Uterine smooth muscle cell (primary cell): ENCODE measurements around the gene GPSM3. TPM values are rescaled to one million over a fixed set of nuclear protein-coding genes. Genes with fewer than 3 reads are reported as not detected.

Source experiments
- total RNA-seq: library from RNA; depleted of rRNA; stranded (reverse); fragments of >200 nt; gene quantifications from 2 replicates; pipeline ENCODE4 v1.2.3, GENCODE V29; 2014

The GPSM3 gene, protein sequence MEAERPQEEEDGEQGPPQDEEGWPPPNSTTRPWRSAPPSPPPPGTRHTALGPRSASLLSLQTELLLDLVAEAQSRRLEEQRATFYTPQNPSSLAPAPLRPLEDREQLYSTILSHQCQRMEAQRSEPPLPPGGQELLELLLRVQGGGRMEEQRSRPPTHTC
- 0.44 and 0.87 TPM in 2 replicates for total RNA-seq

DNA sequence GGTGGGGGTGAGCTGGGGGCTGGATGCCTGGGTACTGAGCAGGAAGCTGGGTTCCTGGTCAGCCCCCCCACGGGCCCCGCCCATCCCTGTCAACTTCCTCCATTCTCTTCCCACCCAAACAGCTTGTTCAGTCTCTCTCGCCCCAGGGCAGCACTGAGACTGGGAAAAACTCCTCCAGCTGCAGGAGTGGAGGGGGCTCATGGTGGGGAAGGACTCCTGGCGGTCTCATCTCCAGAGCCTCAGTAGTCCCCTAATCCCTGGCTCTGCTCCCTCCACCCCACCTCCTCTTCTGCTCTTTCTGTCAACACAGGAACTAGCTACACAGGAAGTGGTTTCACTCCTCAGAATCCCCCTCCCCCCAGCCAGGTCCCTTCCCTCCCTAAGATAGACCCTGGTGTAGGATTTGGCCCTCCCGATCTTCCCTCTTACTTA, at the start of gene GPSM3:
Gene GPSM3 (minus strand): TSS at position 36 of the 432 bp plus-strand sequence. CDS start 130 bp downstream, outside the sequence.

DNA sequence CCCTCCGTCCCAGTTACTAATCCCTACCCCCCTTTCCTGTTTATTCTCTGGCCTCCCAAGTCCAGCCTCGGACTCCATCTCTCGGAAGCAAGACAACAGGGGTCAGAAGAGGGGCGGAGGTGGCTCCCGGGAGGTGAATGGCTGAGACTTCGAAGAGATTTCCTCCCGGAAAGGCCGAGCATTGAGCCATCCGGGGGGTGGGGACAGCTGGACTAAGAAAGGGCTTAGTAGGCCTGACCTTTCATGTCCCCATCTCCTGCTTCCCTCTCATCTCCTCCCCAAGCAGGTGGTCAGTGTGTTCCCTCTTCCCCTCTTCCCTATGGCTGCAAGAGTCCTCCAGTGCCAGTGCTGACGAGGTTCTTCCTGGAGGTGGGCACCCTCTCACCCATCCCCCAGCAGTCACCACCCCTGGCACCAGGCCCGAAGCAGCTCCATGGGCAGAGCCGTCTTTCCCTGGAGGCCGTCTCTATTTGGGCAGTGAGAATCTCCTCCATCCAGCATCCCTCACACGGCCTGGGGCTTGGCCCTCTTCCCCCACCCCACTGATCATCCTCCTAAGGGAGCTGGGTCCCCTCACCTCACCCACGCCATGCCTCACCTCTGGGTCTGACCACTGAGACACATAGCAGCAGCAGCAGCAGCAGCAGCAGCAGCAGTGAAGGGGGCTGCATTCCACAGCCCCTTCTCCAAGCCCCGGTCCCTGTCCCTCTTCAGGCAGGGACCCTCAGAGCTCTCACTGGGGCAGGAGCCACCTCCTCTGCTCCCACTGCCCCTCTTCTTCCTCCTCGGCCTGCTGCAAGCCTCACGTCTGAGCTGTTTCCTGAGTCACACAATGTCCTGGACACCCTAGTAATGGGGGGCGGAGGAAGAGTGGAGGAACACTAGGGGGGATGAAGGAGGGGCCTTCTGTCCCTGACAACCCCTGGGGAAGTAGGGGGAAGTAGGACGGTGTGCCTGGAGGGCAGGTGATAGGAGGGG, 31.1 kb upstream of the GPSM3 start, which contains the start of gene NOTCH4:
Gene NOTCH4 (minus strand): TSS at position 810 of the 978 bp plus-strand sequence. CDS start 139 bp downstream, at position 671.

DNA sequence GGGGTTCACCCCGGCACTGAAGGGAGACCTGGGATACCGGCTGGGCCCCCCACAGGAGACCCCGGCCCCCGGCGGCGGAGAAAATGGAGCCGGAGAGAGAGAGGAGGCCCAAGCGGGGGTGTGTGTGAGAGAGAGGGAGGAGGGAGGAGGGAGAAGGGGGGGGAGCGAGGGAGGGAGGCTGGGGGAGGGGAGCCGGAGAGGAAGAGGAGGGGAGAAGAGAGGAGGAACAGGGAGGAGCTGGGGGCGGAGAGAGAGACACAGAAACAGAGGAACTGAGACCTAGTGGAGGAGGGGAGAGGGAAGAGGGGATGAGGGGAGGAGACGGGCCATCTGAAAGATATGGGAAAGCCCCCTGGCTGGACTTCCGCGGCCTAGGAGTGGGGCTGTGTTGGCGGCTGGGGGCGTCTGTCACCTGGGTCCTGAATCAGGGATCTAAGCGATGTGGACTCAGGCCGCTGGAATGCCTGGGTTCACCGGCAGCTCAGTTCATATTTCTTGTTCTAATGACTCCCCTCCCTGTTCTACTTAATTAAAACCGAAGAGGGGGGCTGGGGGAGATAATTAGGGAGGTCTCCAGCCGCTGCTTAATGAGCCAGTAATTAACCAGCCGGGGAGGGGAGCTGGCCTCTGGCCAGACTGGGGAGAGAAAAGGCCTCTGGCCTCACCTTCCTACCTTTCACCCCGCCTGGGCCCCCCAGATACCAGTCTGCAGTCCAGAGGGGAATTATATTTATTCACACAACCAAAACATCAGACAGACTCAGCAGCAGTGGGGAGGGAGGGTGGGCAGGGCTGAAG, 2.2 kb downstream of the GPSM3 start, which contains the start of gene PBX2:
Gene PBX2 (minus strand): TSS at position 149 of the 798 bp plus-strand sequence. CDS start 287 bp downstream, outside the sequence.

DNA sequence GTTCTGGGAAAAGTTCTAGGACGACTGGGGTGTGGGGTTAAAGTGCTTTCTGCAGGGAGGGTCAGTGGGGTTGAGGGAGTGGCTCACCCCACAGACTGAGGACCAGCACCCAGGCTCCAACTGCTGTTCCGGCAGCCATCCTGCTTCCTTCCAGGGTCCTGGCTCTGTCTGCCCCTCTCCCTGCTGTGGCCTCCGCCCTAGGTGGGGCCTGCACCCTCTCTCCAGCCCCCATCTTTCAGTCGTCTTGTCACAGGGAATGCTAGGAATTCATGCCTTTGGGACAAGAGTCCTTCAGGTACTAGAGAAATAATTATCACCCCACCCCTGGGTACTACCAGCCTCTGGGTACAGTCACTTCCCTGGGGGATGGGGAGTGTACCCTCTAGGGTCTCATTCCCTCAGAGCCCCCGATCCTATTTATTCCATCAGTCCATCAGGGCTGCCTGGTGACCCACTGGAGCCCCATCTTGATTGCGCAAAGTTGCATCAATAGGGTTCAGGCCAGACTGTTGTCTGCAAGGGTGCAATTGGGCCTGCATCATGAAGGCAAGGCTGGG, 8.3 kb downstream of the GPSM3 start, which contains the start of gene AGER:
Gene AGER (minus strand): TSS at position 170 of the 557 bp plus-strand sequence. CDS start 31 bp downstream, at position 139.

DNA sequence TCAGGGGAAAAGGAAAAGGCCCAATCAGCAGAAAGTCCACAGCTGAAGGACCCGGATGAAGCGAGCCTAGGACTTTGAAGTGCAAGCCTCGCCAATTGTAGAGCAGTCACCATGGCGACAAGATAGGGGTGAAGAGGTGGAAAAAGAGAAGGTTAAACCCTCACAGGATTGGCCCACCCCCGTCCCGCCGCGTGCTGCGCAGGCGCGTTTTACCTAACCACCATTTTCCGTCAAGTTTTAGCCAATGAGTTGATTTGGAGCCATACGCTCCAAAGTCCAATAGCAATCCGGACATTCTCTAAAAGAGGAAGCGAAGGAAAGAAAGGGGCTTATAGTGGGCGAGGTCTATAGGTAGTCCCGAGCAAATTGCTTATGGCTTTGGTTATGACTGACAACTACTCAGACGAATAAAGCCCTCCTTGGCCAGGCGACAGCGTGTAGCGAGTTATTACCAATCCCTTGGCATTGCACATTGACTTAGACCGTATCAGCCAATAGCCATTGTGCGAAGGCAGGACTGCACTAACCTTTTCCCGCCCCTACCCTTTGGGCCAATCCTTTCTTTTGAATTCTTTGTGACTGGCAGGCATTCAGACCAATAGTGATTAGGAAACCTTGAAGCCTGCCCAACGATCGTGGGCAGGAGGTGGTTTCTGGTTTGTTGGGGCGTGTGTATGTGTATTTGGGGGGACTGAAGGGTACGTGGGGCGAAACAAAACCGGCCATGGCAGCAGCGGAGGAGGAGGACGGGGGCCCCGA, 14.5 kb downstream of the GPSM3 start, which contains the start of gene RNF5:
Gene RNF5 (plus strand): TSS at position 618 of the 759 bp plus-strand sequence. CDS start 107 bp downstream, at position 725.

DNA sequence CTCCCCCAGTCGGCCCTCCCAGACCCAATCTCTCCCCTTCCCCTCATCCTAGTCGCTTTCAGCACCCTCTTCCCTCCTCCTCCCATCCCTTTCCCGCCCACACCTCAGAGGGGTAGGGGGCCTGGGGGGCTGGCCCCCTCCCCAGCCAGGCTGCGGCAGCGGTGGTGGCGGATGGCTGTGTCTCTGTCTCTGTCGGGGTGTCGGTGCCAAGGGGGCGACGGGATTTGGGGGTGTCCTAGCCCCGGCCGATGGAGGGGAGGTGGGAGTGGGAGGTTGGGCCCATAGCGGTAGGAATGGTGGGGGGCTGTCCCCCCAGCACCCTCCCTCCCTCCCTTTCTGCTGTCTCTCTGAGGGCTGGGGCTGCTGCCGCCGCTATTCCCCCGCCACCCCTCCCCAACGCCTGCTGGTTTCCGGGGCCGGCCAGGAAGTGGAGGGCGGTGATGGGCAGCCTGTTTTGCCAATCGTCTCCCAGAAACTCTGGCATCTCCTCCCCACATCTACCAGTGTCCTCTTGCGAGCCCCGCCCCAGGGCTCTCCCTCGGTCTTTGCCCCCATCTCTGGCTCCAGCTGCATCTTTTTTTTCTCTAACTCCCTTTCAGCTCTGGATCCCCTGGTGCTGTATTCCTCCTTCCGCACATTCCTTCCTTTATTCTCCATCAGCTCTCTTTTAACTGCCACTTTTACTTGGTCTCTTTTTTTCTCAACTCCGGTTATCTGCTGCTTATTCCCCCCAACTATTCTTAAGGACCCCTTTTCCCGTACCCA, 16.6 kb downstream of the GPSM3 start, which contains the start of gene AGPAT1:
Gene AGPAT1 (minus strand): TSS at position 374 of the 765 bp plus-strand sequence. CDS start 4,588 bp downstream, outside the sequence.

DNA sequence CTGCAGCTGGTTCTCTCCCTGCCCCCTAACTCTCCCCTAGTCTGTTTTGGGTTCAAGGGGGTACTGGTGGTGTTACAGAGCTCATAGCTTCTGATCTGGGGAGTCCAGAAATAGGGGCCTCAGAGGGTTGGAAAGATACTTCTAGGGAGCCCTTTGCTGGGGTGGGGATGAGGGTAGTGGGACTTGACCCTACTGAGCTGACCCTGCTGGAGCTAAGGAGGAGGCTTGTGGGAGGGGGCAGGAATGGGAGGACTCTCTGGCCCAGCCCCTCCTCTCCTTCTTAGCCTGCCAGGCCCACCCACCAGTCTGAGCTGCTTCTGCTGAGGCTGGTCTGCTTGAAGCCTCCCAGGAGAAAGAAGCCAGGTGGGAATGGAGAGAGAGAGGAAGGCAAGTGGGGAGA, 28.1 kb downstream of the GPSM3 start, which contains the start of gene EGFL8:
Gene EGFL8 (plus strand): TSS at position 301 of the 400 bp plus-strand sequence. CDS start 1,571 bp downstream, outside the sequence.

DNA sequence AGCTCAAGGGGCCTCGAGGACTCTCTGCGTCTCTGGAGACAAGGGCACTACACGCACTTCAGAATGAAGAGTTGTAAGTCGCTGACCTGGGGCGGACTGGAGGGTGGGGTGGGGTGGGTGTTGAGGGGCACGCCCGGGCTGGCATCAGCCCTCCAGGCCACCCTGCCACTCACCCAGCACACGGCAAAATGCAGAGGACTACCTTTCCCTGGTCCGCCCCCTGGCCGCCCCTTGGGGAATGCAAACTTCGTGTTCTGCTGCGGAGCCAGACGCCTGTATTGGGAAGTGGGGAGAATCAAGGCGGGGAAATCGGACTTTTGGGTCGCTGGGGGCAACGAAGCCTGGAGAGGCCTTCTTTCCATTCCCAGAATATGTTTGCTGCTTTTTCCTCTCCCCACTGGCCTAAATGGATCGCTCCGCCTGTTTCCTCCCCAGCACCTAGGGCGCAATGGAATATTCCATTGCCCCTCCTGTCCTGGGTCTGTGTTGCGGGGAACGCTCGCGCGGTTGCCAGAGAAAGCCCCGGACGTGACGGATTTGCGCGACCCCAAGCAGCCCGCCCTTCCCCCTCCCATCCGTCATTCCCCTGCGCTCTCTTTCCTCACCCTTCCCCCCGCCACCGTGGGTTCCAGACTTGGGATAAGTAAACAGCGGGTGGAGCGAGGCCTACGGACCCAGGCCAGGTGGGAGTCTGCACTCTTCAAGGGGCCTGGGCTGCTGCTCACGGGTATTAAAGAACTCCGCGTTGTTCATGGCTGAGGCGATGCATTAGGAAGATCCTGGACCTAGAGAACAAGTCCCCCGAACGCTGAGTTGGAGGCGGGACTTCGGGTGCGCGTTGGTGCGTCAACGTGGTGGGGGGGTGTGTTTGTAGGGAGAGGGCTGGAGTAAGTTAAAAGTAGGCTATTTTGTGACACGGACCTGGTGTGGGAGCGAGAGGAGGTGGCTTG, 38.6 kb downstream of the GPSM3 start, which contains the start of gene PPT2:
Gene PPT2 (plus strand): TSS at position 578 of the 950 bp plus-strand sequence. CDS start 454 bp downstream, outside the sequence.

DNA sequence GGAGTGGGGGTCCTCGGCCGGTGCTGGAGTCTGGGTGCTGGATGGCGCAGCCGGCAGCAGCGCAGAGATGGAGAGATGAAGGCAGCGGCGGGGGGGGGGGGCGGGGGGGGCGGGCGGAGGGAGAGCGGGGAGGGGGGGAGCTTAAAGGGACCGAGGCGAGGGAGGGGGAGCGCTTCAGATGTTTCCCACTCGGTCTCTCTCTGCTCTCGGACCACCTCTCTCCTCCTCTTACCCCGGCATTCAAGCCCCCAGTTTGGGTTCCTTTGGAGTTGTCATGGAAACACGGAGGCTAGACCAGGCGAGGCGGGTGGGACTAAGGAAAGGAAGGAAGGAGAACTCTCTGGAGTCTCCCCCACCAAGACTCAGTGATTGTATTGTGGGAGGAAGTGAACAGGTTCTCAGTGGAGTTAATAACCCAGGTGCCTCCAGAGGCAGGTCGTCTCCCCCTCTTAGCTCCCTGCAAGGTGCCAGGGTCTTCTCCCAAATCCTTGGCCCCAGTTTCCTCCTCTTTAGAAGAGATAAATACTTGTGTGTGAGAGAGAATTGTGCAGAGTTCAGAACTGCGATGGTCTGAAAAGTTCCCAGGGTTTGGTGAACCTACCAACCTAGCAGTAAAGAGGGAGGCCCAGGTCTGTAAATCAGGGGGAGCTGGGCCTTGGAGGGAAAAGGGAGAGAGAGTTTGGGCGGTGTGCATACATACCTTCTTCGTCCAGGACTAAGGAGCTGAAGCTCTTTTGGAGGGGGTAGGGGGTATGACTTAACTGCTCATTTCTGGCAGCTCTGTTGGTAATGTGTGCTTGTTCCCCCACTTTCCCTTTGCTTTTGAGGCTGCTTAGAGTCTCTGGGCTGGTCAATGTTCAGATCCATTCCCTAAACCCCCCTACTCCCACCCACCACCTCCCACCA, 40.3 kb downstream of the GPSM3 start, which contains the start of gene PRRT1:
Gene PRRT1 (minus strand): TSS at position 77 of the 906 bp plus-strand sequence. CDS start 112 bp downstream, outside the sequence.

Other genes with a start within 250 kb of the GPSM3 start
- 2.3 and 5.6 TPM in 2 replicates for gene CFB, start 246.5 kb downstream of the GPSM3 start, total RNA-seq
- 121 and 171 TPM in 2 replicates for gene NELFE, start 233.7 kb downstream of the GPSM3 start, total RNA-seq
- 50.1 and 53.1 TPM in 2 replicates for gene SKIC2, start 233.5 kb downstream of the GPSM3 start, total RNA-seq
- 14.1 and 17.1 TPM in 2 replicates for gene DXO, start 220.5 kb downstream of the GPSM3 start, total RNA-seq
- 2.3 and 13.4 TPM in 2 replicates for gene C4A, start 210.6 kb downstream of the GPSM3 start, total RNA-seq
- 2.0 and 6.0 TPM in 2 replicates for gene C4B, start 177.8 kb downstream of the GPSM3 start, total RNA-seq
- not detected in 2 replicates for gene CYP21A2, start 154.2 kb downstream of the GPSM3 start, total RNA-seq
- 5.9 and 6.7 TPM in 2 replicates for gene TNXB, start 83.3 kb downstream of the GPSM3 start, total RNA-seq
- gene ATF6B, start 64.4 kb downstream of the GPSM3 start, total RNA-seq: 12.1 and 17.9 TPM in 2 replicates
- gene FKBPL, start 62.4 kb downstream of the GPSM3 start, total RNA-seq: 5.2 and 7.9 TPM in 2 replicates
- 0.11 and 0.12 TPM in 2 replicates for gene PRRT1, start 40.7 kb downstream of the GPSM3 start, total RNA-seq
- gene PPT2, start 38.5 kb downstream of the GPSM3 start, total RNA-seq: 9.5 and 14.6 TPM in 2 replicates
- 0.66 and 1.00 TPM in 2 replicates for gene EGFL8, start 28.0 kb downstream of the GPSM3 start, total RNA-seq
- 12.4 and 15.7 TPM in 2 replicates for gene AGPAT1, start 16.6 kb downstream of the GPSM3 start, total RNA-seq
- 29.0 and 30.9 TPM in 2 replicates for gene RNF5, start 14.2 kb downstream of the GPSM3 start, total RNA-seq
- gene AGER, start 8.4 kb downstream of the GPSM3 start, total RNA-seq: 0.12 and 0.44 TPM in 2 replicates
- gene PBX2, start 2.4 kb downstream of the GPSM3 start, total RNA-seq: 41.6 and 42.6 TPM in 2 replicates
- 0.62 and 1.4 TPM in 2 replicates for gene NOTCH4, start 31.4 kb upstream of the GPSM3 start, total RNA-seq
- gene TSBP1, start 179.3 kb upstream of the GPSM3 start, total RNA-seq: under 0.01 TPM in 1 of 2 replicates, not detected in the other
- gene BTNL2, start 214.5 kb upstream of the GPSM3 start, total RNA-seq: not detected in 2 replicates
- gene HLA-DRA, start 247.2 kb upstream of the GPSM3 start, total RNA-seq: not detected in 2 replicates